GM12872 (cell line): ENCODE results near the gene ADAP2.

ENCODE experiments used
- TF ChIP-seq, protein P1 (sequence below): IDR thresholded peaks from 3 replicates; pipeline ENCODE4 v1.5.1; 2011; ENCODE audit warnings: low read depth, mild to moderate bottlenecking, low read length, moderate library complexity; ENCODE audit not compliant: insufficient read depth

ADAP2 gene, protein sequence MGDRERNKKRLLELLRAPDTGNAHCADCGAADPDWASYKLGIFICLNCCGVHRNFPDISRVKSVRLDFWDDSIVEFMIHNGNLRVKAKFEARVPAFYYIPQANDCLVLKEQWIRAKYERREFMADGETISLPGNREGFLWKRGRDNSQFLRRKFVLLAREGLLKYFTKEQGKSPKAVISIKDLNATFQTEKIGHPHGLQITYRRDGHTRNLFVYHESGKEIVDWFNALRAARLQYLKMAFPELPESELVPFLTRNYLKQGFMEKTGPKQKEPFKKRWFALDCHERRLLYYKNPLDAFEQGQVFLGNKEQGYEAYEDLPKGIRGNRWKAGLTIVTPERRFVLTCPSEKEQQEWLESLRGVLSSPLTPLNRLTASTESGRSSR

DNA sequence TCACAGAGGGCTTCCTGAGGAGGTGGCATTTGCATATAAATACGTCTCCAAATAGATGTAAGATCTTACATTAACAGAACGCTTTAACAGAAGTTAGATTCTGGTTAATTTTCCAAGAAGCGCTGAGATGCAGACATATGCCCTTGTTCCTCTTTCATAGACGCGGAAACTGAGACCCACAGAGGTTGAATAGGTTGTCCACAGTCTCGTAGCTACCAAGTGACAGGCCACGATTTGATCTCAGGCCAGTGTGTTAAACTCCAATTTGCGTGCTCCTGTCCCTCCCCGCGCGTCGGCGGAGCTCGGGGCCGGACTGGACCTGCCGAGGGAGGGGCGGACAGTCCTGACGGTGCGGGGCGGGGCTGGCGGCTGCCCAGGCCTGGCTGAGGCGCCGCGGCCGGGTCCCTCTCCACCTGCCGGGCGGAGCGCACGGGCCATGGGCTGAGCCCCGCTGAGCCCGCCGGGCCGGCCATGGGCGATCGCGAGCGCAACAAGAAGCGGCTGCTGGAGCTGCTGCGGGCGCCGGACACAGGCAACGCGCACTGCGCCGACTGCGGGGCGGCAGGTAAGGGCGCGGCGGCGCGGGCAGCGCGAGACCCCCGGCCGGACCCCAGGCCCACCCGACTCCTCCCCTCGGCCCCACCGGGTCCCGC lies at the start of gene ADAP2:
TSS of gene ADAP2 (plus strand) at position 402 of the 653 bp plus-strand sequence. CDS start at position 472, 70 bp downstream.
- TF ChIP-seq, protein P1, sequence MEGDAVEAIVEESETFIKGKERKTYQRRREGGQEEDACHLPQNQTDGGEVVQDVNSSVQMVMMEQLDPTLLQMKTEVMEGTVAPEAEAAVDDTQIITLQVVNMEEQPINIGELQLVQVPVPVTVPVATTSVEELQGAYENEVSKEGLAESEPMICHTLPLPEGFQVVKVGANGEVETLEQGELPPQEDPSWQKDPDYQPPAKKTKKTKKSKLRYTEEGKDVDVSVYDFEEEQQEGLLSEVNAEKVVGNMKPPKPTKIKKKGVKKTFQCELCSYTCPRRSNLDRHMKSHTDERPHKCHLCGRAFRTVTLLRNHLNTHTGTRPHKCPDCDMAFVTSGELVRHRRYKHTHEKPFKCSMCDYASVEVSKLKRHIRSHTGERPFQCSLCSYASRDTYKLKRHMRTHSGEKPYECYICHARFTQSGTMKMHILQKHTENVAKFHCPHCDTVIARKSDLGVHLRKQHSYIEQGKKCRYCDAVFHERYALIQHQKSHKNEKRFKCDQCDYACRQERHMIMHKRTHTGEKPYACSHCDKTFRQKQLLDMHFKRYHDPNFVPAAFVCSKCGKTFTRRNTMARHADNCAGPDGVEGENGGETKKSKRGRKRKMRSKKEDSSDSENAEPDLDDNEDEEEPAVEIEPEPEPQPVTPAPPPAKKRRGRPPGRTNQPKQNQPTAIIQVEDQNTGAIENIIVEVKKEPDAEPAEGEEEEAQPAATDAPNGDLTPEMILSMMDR: no peak

DNA sequence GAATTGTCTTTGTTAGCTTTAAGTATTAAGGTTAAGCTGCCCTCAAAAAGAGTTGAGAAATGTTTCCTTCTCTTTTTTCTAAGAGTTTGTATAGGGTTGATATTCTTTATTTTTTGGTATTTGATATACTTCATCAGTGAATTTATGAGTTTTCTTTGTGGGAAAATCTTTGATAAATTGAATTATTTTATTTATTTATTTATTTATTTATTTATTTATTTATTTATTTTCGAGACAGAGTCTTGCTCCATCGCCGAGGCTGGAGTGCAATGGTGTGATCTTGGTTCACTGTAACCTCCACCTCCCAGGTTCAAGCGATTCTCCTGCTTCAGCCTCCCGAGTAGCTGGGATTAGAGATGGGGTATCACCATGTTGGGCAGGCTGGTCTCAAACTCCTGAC lies 35.6 kb upstream of the ADAP2 start:
- TF ChIP-seq, protein P1: no peak

DNA sequence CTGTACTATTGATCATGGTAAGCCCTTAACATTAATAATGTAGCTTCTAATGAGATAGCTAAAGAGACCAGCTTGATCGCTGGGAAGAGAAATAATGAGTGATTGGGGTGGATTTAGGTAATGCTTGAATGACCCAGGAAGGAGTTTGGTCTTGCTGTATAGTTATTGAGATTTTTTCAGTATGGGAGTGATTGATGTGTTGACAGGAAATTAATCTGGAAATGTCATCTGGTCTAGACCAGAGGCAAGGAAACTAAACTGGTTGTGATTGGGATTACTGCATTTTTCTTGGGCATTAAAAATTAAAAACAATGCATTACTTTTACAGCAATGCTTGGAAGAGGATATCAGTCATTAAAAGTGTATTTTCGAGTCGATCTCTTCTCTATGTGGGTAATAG lies 27.5 kb upstream of the ADAP2 start:
- TF ChIP-seq, protein P1: no peak

DNA sequence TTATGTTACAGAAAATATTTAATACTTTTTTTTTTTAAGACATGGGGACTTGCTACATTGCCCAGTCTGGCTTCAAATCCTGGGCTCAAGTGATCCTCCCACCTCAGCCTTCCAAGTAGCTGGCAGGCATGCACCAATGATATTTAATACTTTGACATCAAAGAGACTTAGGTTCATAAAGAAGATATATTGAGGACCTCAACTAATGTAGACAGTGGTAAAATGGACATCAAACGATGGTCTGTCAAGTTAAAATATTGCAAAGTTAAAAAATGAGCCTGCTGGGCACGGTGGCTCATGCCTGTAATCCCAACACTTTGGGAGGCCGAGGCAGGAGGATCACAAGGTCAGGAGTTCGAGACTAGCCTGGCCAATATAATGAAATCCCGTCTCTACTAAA lies 24.4 kb upstream of the ADAP2 start:
- TF ChIP-seq, protein P1: no peak

DNA sequence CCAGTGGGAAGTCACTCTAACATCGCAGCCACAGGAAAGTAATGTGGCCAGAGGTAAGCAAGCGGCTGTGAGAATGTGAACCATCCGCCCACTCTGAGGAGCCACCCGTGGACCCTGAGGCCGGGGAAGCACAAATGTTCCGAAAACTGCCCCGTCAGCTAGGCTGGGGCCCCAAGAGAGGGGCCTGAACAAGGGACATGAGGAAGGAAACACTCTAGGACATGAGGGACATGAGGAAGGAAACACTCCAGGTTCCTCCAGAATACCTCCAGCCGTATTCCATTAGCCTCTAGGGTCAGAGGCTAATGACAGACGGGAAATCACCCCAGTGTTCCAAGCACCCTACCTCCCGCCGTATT lies 16.0 kb upstream of the ADAP2 start:
- TF ChIP-seq, protein P1: no peak

DNA sequence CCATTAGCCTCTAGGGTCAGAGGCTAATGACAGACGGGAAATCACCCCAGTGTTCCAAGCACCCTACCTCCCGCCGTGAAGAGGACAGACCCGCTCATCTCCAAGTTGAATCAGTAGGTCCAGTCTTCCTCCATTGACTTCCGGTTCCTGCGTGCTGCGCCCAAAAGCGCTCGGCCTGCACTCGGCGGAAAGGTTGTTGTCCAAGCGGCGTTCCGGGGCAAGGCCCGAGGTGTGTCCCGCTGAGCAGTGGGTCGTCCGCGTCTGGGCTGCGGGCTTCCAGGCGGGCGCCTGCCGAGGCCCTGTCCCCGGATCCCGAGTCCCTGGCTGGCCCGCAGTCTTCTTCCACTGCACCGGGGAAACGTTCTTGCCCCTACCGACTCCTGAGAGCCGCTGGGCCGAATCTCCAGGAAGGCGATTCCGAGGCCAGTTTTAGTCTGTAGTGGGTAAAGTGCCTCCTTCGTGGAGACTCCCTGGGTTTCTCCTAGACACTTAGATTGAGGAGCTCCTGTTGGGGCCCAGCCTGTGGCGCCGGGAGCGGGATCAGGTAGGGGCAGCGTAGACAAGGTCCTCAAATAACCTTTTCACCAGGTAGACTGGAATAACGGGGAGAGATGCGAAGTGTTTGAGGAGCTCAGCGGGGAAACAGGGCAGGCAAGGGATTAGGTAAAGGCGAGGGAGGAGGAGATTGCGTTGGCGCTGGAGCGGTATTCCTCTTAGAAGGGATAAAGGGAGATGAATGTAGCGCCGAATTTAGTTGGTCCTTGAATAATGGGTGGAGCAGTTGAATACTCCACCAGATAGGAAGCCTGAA lies 15.4 kb upstream of the ADAP2 start, which contains the start of gene TEFM:
TSS of gene TEFM (minus strand) at position 138 of the 811 bp plus-strand sequence. CDS start at position 98, 40 bp downstream.
- TF ChIP-seq, protein P1: no peak
